Brain pericyte (primary cell): Measurements from ENCODE around the gene OGG1.

Experiments
- DNase-seq: peaks from one replicate; pipeline ENCODE4 v3.0.0-alpha.2; 2012; ENCODE audit warnings: low read depth, low spot score

OGG1 gene

DNA sequence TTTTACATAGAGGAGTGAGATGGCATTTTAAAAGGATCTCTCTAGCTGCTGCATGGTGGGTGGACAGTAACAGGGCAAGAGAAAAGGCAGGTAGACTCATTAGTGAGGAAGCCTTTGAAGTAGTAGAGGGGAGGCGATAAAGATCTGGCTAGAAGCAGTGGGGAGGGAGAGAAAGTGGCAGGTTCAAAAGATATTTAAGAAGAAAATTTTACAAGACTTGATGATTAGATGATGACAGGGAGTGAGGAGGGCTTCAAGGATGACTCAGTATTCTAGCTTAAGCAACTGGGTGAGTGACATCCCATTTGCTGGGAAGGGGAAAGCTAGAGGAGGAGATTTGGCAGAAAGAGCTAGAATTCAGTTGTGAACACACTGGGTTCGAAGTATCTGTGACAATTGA lies 22.0 kb upstream of the OGG1 start:
- no peak for DNase-seq

GRCh38 chr3:9729419-9729818 lies 20.3 kb upstream of the OGG1 start:
- DNase-seq = no peak

DNA sequence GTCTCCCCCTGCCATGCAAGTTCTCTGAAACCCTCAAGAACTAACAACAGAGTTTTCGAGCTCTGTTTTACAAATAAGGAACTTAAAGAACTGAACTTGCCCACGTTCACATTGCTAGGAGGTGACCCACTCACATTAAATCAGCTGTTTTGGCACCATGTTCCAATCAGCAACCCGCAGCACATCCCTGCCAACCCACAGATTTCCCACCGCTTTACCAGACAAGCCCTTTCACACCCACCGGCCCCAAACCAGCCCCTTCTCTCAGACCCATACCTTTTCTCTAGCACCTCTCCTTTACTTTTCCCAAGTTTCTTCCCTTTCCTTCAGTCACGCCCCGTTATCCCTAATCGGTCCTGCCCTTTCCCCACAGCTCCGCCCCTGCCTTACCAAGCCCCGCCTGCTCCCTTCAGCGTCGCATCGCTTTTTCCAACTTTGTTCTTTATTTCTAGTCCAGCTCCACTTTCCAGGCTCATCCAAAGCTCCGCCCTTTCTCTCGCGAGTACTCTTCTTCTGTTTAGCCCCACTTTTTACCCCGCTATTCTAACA lies 19.0 kb upstream of the OGG1 start:
- no peak for DNase-seq

DNA sequence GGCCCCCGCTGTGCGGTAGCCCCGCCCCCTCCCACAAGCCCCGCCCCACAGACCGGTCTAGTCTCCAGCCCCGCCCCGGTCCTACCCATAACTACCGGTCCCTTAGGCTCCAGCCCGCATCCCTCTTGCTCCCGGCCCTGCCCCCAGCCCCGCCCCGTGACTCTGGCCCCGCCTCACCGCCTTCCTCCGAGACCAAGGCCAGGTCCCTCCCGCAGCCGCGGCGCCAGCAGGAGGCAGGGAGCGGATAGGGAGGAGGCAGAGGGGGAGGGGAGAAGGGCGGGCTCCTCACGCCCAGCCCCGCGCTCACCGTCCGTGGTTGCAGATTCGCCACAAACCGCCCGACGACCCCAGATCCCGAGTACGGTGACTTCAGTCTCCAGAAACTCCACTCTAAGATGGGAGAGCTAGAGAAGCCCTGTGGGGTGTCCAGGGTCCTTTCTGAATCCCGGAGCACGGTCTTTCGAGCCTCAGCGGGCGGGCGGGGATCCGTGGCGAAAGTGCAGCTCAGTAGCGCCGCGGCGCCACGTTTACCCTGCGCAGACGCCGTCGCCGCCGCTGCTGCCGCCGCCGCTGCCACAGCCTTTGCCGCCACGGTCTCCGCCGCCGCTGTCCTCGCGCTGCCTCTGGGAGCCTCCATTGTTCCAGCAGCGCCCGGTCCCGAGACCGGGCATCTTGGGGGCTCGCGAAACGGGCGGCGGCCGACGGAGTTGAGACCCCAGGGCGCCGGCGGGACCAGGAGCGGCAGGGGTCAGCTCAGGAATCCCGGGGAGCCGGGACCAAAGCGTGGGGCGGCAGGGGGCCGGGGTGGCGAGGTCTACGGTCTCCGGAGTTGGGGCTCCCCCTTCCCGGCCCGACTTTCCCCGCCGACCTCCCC lies 18.3 kb upstream of the OGG1 start, which contains the start of gene BRPF1:
BRPF1 (plus strand) TSS at position 530 of the 874 bp plus-strand sequence. CDS start 2,406 bp downstream, outside the sequence.
- DNase-seq = peak; percentile 97

GRCh38 chr3:9732080-9732739 lies 17.5 kb upstream of the OGG1 start:
- no peak for DNase-seq

GRCh38 chr3:9732740-9733115 lies 17.0 kb upstream of the OGG1 start:
- DNase-seq = no peak

DNA sequence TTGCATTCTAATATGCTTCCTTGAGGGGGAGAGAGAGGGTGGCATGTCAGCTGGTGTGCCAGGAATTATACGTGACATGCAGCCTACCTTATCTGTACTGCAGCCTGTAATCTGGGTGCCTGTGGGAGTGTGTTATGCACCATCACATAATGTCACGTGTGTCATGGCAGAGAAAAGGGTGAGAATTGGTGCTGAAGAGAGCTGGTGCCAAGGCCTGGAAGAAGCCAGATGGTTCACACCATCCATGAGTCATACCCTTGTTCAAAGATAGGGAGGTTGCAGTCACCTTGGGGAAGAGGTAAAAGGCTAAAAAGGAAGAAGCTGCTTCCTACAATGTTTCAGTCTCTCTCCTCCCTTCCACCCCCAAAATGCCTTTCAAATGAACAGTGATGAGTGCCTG lies 12.9 kb upstream of the OGG1 start:
- no peak for DNase-seq

- no peak for DNase-seq
These were observed 10.6 kb upstream of the OGG1 start for GRCh38 chr3:9739181-9739580.

DNA sequence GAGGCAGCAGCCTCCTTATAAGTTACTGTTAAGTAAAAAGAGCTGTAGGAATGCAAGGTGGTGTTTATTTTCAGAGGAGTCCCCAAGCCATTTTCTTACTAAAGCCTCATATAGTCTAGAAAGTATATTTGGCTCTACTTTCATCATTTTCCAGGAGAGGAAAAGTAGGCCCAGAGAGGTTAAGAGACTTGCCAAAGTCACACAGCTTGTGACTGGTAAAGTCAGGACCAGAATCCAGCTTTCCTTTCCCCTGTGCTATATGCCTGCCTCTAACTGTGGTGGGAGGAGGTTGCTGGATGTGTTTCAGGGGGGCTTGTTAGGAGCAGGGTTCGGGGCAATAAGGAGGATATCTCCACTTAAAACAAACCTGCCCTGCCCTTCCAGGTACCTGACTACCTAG lies 7.2 kb upstream of the OGG1 start:
- no peak for DNase-seq

- DNase-seq = no peak
These were observed 6.2 kb upstream of the OGG1 start for GRCh38 chr3:9743548-9743947.

DNA sequence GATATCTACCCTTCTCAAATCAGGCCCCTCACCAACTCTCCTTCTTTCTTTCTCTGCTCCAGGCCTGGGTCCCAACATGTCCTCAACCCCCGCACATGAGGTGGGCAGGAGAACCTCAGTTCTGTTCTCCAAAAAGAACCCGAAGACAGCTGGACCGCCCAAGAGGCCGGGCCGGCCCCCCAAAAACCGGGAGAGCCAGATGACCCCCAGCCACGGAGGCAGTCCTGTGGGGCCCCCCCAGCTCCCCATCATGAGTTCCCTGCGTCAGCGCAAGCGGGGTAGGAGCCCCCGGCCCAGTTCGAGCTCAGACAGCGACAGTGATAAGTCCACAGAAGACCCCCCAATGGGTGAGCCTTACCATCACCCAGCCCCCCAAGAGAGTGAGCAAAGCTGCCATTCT lies 5.6 kb upstream of the OGG1 start:
- DNase-seq = no peak

DNA sequence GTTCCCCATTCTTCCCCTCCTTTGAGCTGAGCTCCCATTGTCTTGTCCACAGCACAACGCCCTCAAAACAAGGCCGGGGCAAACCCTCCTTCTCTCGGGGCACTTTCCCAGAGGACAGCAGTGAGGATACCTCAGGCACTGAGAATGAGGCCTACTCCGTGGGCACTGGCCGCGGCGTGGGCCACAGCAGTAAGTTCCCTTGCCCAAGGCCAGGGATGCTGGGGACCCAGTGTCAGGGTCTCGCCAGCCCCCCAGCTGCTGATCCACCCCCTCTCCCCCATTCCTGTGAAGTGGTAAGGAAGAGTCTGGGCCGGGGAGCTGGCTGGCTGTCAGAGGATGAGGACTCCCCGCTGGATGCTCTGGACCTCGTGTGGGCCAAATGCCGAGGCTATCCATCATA lies 4.2 kb upstream of the OGG1 start:
- DNase-seq = no peak

GRCh38 chr3:9746330-9746729 lies 3.4 kb upstream of the OGG1 start:
- no peak for DNase-seq

DNA sequence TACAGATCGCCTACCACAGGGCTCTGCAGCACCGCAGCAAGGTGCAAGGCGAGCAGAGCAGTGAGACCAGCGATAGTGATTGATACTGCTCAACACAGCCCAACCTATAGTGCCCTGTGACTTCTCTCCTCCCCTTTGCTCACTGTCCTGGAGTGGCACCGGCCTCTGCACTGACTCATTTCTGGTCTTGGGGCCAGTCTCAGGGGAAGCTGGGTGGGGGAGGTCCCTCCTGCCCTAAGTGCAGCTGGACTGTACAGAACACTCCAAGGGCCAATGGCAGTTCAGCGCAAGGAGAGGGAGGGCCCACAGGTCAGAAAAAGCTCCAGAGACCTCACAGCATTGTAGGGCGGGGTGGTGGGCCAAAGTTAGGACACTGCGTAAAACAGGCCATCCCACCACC lies 2.5 kb upstream of the OGG1 start:
- DNase-seq = no peak

- DNase-seq = no peak
These were observed 1.7 kb upstream of the OGG1 start for GRCh38 chr3:9748031-9748430.

GRCh38 chr3:9749296-9749644 lies 482 bp upstream of the OGG1 start:
- DNase-seq = no peak

GRCh38 chr3:9750556-9751411 lies 1.0 kb downstream of the OGG1 start:
- DNase-seq = no peak

DNA sequence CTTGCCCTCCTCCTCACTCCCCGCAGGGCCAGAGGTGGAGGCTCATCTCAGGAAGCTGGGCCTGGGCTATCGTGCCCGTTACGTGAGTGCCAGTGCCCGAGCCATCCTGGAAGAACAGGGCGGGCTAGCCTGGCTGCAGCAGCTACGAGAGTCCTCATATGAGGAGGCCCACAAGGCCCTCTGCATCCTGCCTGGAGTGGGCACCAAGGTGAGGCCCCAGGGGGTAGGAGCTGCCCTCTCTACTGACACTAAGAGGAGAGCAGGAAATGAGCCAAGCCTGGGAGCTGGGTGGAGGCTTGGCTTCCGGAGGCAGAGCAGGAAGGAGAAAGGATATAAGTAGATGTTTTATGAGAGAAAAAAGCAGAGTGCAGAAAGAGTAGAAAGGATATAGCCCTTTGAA lies 4.9 kb downstream of the OGG1 start:
- no peak for DNase-seq

GRCh38 chr3:9757427-9757826 lies 7.7 kb downstream of the OGG1 start:
- DNase-seq = no peak

DNA sequence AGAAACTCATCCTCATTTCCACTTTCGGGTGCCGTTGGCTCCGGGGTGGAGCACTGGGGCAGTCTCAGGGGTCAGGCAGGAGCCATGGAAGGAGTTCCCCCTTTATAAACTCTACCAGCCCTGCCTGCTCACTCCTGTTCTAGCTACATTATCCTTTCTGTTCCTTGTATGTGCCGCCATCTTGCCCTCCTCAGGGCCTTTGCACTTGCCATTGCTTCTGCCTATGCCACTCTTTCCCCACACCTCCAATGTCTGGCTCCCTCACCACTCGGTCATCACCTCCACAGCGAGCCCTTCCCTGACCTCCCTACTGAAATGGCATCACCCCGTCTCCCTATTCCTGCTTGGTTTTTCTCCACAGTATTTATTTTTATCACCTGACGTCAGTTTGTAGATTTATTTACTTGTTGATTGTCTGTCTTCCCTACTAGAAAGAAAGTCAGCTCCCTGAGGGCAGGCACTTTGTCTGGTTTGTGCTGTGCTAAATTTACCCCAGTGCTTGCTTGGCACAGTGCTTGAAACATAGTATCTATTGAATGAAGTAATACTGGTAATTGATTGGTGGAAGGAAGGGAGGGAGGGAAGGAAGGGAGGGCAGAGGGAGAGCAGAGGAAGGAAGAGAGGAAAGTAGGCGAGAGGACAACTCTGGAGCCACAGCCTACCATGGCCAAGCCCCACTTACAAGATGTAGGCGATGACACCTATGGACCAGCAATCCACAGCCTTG lies 11.2 kb downstream of the OGG1 start:
- DNase-seq = no peak

- DNase-seq = no peak
These were observed 12.2 kb downstream of the OGG1 start for GRCh38 chr3:9761919-9762318.
